ENCODE data around the gene LSM14A. TPM values are rescaled to one million over a fixed set of nuclear protein-coding genes. Genes with fewer than 3 reads are reported as not detected.

LSM14A gene
- total and polyA plus RNA-seq, 9 of the 15 experiments (the other 6 are each of a cell fraction or from before 2014, with no cell fraction given), result 19.5 to 150 (median 95.1) TPM

DNA sequence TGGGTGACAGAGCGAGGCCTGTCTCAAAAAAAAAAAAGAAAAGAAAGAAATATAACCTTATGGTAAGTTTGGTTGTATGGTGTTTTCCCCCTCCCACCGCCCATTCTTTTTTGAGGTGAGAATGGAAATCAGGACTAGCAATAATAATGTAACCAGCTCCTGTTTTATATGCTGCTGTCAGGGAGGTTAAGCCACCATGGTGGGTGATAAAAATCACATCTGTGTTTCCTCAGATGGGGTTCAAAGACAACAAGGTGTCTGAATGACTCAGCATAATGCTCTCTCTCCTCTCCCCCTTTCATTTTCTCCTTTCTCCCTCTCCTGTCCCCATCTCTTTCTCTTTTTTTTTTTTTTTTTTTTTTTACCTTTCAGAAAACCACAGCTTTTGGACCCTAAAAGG is 53.7 kb downstream of the LSM14A start (continued):
- TF ChIP-seq MAFG (tag; conservative IDR thresholded peaks at IDR 0.05), result peak; percentile 90

GRCh38 chr19:34228347-34228746 is 56.0 kb downstream of the LSM14A start:
- Histone ChIP-seq H3K36me3 (ENCODE audit: control insufficient read depth, insufficient read depth, low read length) (peaks cover 63% of the 10 kb centered on the region), H3K79me2 (ENCODE audit: control insufficient read depth, insufficient read depth, low read length) (no peaks in the 10 kb centered on the region), H3K4me1 (replicated peaks in 1 of 2; ENCODE audit: control insufficient read depth in 2 of 2, insufficient read depth in 2 of 2, low read length in 2 of 2) (peaks cover 0 to 19% of the 10 kb centered on the region in 2 experiments; a peak in 3 of 5 replicates), H3K9me3 (replicated peaks; ENCODE audit: control insufficient read depth, insufficient read depth, low read depth, low read length) (no peaks in the 10 kb centered on the region), H4K20me1 (replicated peaks; ENCODE audit: control insufficient read depth, insufficient read depth, low read length) (no peaks in the 10 kb centered on the region; the same call in 1 of the 2 replicates), H3K4me3 (no peak overlapping the region), H2AFZ (ENCODE audit: low read depth, low read length) (no peak overlapping the region), H3K27ac (ENCODE audit: extremely low read depth, low read depth, low read length) (no peak overlapping the region), H3K27me3 (ENCODE audit: control insufficient read depth in 2 of 2, insufficient read depth in 2 of 2, low read length in 2 of 2) (no peaks in the 10 kb centered on the region), H3K9me1 (ENCODE audit: control insufficient read depth, insufficient read depth, low read length) (no peaks in the 10 kb centered on the region), H3K4me2 (ENCODE audit: insufficient read depth, low read length) (no peak overlapping the region), H3K9ac (ENCODE audit: insufficient read depth in 1 of 2, low read depth in 2 of 2, low read length in 2 of 2) (no peak overlapping the region)
- TF ChIP-seq ZNF57 (CRISPR knock-in tag; IDR thresholded peaks at IDR 0.05) (no peak), ZNF830 (CRISPR knock-in tag; IDR thresholded peaks at IDR 0.05) (no peak), CAMTA2 (CRISPR knock-in tag; conservative IDR thresholded peaks at IDR 0.05) (no peak), ZNF3 (CRISPR knock-in tag; IDR thresholded peaks at IDR 0.05) (no peak), RBM15 (IDR thresholded peaks at IDR 0.05; ENCODE audit: insufficient read depth, low read length) (no peak), ZBTB11 (CRISPR knock-in tag; IDR thresholded peaks at IDR 0.05) (no peak), ZBTB2 (IDR thresholded peaks at IDR 0.05) (no peak)
- TF ChIP-seq, protein P1, sequence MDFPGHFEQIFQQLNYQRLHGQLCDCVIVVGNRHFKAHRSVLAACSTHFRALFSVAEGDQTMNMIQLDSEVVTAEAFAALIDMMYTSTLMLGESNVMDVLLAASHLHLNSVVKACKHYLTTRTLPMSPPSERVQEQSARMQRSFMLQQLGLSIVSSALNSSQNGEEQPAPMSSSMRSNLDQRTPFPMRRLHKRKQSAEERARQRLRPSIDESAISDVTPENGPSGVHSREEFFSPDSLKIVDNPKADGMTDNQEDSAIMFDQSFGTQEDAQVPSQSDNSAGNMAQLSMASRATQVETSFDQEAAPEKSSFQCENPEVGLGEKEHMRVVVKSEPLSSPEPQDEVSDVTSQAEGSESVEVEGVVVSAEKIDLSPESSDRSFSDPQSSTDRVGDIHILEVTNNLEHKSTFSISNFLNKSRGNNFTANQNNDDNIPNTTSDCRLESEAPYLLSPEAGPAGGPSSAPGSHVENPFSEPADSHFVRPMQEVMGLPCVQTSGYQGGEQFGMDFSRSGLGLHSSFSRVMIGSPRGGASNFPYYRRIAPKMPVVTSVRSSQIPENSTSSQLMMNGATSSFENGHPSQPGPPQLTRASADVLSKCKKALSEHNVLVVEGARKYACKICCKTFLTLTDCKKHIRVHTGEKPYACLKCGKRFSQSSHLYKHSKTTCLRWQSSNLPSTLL (IDR thresholded peaks at IDR 0.05), result no peak
- TF ChIP-seq, protein P2, sequence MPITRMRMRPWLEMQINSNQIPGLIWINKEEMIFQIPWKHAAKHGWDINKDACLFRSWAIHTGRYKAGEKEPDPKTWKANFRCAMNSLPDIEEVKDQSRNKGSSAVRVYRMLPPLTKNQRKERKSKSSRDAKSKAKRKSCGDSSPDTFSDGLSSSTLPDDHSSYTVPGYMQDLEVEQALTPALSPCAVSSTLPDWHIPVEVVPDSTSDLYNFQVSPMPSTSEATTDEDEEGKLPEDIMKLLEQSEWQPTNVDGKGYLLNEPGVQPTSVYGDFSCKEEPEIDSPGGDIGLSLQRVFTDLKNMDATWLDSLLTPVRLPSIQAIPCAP (CRISPR knock-in tag; IDR thresholded peaks at IDR 0.05; ENCODE audit: borderline replicate concordance), result no peak
- in situ Hi-C loops (cut with MboI) (no loop called here), intact Hi-C loops (cut with micrococcal nuclease) (no loop called here)
- FAIRE-seq (no peak), DNase-seq (ENCODE audit: extremely low read depth in 1 of 4, low spot score in 3 of 4) (no peak), ATAC-seq (no peak)
- BruUV-seq (replicated peaks), result no TSS peak
- POLR2A ChIA-PET, result no interaction called here
- CTCF ChIA-PET (ENCODE audit: low intra/inter-chr PET ratio), result no interaction called here
- 73% methylated on average over 1 of the region's 1 CpG for WGBS (ENCODE audit: insufficient coverage, low coverage, missing lambda C conversion rate)

Data from K562 (cell line).